Lower leg skin (tissue), 4 donors: ENCODE data around the gene CTNNA2. TPM values are rescaled to one million over a fixed set of nuclear protein-coding genes. Genes with fewer than 3 reads are reported as not detected.

Experiments
- DNase-seq, 2 donors: peaks; one replicate each; pipeline ENCODE4 v3.0.0-alpha.2; 2019; ENCODE audit warnings: low spot score in 2 of 2
- H3K4me3 ChIP-seq: fragments of 200-600 bp; sonication (generic); 2 replicates; pipeline ENCODE4 v1.5.1; 2017; ENCODE audit warnings: mild to moderate bottlenecking, low read depth; ENCODE audit not compliant: poor library complexity, severe bottlenecking
- POLR2A ChIP-seq, 2 donors: fragments of 450-650 bp; IDR thresholded peaks; one replicate each; pipeline ENCODE4 v1.6.1; 2016 to 2017; ENCODE audit warnings: antibody characterized with exemption in 2 of 2, mild to moderate bottlenecking in 1 of 2, moderate library complexity in 1 of 2
- WGBS, 2 donors: methylation state at CpG; one replicate each; pipeline ENCODE4 v1.1.5; 2018; 5-methylcytosine and 5-hydroxymethylcytosine counted together
- intact Hi-C: fragments of 100-400 bp; cut with DNase I; formaldehyde crosslinking; loops from one replicate; pipeline ENCODE4 v1.15.0; 2023; ENCODE audit warnings: low total_unique reads
- total RNA-seq, 4 donors: library from RNA; depleted of rRNA; stranded (reverse); fragments of >200 nt; gene quantifications; one replicate each; pipeline ENCODE4 v1.1.0, GENCODE V29; 2016
- TF ChIP-seq, protein P1 (sequence below), 3 donors: fragments of 450-650 bp; IDR thresholded peaks; one replicate each; pipeline ENCODE4 v1.5.1; 2016; ENCODE audit warnings: antibody characterized with exemption in 3 of 3, mild to moderate bottlenecking in 3 of 3, moderate library complexity in 2 of 3

The CTNNA2 gene
- total RNA-seq, 4 donors from 2014 or later: not detected

DNA sequence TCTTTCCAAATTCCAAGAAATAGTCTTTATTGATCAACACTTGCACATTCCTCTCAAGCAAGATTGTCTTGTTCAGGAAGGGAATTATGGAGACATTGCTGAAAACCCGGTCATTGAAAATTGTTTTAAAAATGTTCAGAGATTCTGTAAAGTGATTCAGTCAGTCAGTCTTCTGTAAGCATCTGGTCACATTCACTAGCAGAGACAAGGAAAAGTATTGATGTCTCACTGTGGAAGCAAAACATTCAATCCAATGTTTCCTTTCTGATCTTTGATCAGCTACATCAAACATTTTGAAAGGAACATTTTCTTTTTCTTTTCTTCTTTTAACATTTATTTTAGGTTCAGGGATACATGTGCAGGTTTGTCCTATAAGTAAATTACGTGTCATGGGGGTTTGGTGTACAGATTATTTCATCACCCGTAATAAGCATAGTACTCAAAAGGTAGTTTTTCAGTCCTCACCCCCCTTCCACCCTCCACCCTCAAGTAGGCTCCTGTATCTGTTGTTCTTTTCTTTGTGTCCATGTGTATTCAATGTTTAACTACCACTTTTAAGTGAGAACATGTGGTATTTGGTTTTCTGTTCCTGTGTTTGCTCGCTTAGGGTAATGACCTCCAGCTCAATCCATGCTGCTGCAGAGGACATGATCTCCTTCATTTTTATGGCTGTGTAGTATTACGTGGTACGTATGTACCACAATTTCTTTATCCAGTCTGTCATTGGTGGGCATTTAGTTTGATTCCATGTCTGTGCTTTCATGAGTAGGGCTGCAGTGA, 61.2 kb downstream of the CTNNA2 start:
- TF ChIP-seq, protein P1, sequence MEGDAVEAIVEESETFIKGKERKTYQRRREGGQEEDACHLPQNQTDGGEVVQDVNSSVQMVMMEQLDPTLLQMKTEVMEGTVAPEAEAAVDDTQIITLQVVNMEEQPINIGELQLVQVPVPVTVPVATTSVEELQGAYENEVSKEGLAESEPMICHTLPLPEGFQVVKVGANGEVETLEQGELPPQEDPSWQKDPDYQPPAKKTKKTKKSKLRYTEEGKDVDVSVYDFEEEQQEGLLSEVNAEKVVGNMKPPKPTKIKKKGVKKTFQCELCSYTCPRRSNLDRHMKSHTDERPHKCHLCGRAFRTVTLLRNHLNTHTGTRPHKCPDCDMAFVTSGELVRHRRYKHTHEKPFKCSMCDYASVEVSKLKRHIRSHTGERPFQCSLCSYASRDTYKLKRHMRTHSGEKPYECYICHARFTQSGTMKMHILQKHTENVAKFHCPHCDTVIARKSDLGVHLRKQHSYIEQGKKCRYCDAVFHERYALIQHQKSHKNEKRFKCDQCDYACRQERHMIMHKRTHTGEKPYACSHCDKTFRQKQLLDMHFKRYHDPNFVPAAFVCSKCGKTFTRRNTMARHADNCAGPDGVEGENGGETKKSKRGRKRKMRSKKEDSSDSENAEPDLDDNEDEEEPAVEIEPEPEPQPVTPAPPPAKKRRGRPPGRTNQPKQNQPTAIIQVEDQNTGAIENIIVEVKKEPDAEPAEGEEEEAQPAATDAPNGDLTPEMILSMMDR (IDR thresholded peaks at IDR 0.05): no peak
- no peak for TF ChIP-seq POLR2A (IDR thresholded peaks at IDR 0.05)
- intact Hi-C loops: no loop called here
- DNase-seq: no peak
- WGBS, 2 donors: 64 to 65% methylated on average over 6 of the region's 6 CpGs
- no peak overlapping the region for H3K4me3 ChIP-seq

DNA sequence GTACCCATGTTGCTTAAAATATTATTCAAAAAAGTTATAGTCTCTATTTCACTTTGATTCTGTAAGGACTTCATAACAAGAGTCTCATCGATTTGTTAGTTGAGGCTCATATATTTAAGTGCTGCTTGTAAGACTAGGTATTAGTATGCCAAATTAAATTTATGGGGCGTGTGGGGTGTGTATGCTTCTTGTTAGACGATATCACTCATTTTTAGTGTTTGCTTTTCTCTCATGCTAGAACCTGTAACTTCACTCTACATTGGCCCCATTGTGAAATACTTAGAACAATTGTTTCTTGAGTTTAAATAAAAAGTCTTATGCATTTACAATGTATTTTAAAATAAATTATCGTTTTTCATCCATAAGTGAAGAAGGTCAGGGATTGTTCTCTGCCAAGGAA, 63.6 kb downstream of the CTNNA2 start:
- TF ChIP-seq, protein P1 (IDR thresholded peaks at IDR 0.05): no peak
- no peak for TF ChIP-seq POLR2A (IDR thresholded peaks at IDR 0.05)
- 48% methylated on average over 4 of the region's 4 CpGs for WGBS, 2 donors
- no peak for DNase-seq
- intact Hi-C loops: no loop called here
- no peak overlapping the region for H3K4me3 ChIP-seq

DNA sequence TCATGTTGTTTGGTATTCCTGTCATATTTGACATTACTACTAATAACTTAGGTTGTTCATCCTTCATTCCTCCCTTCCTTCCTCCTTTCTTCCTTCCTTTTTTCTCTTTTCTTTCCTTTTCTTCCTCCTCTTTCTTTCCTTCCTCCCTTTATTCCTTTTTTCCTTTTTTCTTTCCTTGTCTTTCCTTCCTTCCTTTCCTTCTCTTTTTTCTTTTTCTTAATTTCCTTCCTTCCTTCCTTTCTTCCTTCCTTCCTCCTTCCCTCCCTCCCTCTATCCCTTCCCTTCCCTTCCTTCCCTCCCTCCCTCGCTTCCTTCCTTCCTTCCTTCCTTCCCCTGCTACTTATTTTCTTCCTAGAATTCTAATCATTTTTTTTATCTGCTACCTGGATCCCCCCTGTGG, 66.1 kb downstream of the CTNNA2 start:
- WGBS, 2 donors: 70 to 79% methylated on average over 1 of the region's 1 CpG
- no peak for DNase-seq
- intact Hi-C loops: no loop called here
- no peak overlapping the region for H3K4me3 ChIP-seq
- TF ChIP-seq POLR2A (IDR thresholded peaks at IDR 0.05): no peak
- TF ChIP-seq, protein P1 (IDR thresholded peaks at IDR 0.05): no peak

DNA sequence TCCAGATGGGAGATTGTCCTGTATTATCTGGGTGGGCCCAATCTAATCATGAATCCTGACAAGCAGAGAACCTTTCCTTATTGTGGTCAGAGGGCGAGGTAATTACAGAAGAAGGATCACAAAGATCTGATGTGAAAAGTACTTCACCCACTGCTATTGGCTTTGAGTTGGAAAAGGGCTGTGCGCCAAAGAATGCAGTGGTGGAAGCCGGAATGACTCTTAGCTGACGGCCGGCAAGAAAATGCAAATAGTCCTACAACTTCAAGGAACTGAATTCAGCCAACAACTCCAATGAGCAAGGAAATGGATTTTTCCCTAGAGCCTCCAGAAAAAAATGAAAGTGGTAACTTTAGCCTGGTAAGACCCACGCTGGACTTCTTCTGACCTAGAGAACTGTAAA, 67.3 kb downstream of the CTNNA2 start:
- intact Hi-C loops: no loop called here
- TF ChIP-seq, protein P1 (IDR thresholded peaks at IDR 0.05): no peak
- no peak for TF ChIP-seq POLR2A (IDR thresholded peaks at IDR 0.05)
- WGBS, 2 donors: 80 to 84% methylated on average over 6 of the region's 6 CpGs
- DNase-seq: no peak
- no peak overlapping the region for H3K4me3 ChIP-seq

DNA sequence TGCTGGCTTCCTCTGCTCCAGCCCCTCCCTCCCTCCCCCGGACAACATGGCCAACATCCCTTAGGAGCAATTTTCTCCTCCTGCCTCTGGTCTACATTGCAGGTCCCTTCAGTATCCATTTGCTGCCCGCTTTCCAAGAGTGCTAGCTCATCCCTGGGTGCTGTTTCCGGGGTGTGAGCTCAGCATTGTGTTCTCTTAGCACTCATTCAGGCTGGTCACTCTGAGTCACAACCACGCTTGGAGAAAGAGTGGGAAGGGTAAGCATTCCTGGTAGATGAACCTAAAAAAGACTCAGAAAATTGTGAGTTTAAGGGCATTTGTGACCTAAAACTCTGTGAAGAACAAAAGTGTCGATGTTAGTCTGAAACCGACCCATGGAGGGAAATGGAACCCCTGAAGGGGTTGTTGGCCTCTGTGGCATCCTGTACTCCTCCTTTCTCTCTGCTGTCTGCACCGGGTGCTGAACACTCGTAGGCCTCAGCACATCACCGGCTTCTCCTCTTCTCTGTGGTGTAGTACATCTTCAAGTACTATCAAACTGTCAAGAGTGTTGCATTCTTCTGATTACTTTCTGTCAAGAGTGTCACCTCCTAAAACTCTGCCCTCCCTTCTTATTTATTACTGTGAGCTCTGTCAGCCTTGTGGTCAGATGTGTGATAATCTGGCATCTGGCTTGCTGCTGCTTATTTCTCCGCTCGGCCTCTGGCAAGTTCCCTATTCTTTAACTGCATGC, 73.0 kb downstream of the CTNNA2 start:
- intact Hi-C loops: no loop called here
- DNase-seq: no peak
- no peak overlapping the region for H3K4me3 ChIP-seq
- 38 to 40% methylated on average over 11 of the region's 11 CpGs for WGBS, 2 donors
- TF ChIP-seq, protein P1 (IDR thresholded peaks at IDR 0.05): no peak
- no peak for TF ChIP-seq POLR2A (IDR thresholded peaks at IDR 0.05)
